SJCRH30 (cell line): ENCODE data around the gene RASSF5. TPM values are rescaled to one million over a fixed set of nuclear protein-coding genes. Genes with fewer than 3 reads are reported as not detected.
A peak's percentile ranks its signal among the peaks of the same experiment; 100 is the strongest.
"Not testable (repeated sequence)": the region's sequence is repeated elsewhere in the genome, so short reads cannot be mapped to it uniquely, and the experiment has no call there.

Experiments used
- DNase-seq, 2 experiments: peaks; one replicate each; pipeline ENCODE4 v3.0.0-alpha.2; 2015 to 2020
- H3K27ac ChIP-seq: fragments of 250-450 bp; sonication (Bioruptor Pico); 2 replicates; pipeline ENCODE4 v1.5.1; 2020; ENCODE audit warnings: mild to moderate bottlenecking, moderate library complexity
- H3K27me3 ChIP-seq: fragments of 250-450 bp; sonication (Bioruptor Pico); 2 replicates; pipeline ENCODE4 v1.5.1; 2020; ENCODE audit warnings: mild to moderate bottlenecking, moderate library complexity
- H3K36me3 ChIP-seq: fragments of 250-450 bp; sonication (Bioruptor Pico); 2 replicates; pipeline ENCODE4 v1.5.1; 2020; ENCODE audit warnings: mild to moderate bottlenecking, moderate library complexity
- H3K4me1 ChIP-seq: fragments of 250-450 bp; sonication (Bioruptor Pico); 2 replicates; pipeline ENCODE4 v1.5.1; 2020; ENCODE audit warnings: mild to moderate bottlenecking, moderate library complexity
- H3K4me3 ChIP-seq: fragments of 250-450 bp; sonication (Bioruptor Pico); 2 replicates; pipeline ENCODE4 v1.5.1; 2020; ENCODE audit warnings: mild to moderate bottlenecking, moderate library complexity
- H3K9me3 ChIP-seq: fragments of 250-450 bp; sonication (Bioruptor Pico); replicated peaks from 2 replicates; pipeline ENCODE4 v1.5.1; 2020; ENCODE audit warnings: mild to moderate bottlenecking, moderate library complexity
- total RNA-seq: library from RNA; depleted of rRNA; stranded (reverse); fragments of >200 nt; shearing (Covaris generic); gene quantifications from 2 replicates; pipeline ENCODE4 v1.2.3, GENCODE V29; 2014

Gene RASSF5
- total RNA-seq, 1 experiment from 2014 or later, result 9.5 TPM

DNA sequence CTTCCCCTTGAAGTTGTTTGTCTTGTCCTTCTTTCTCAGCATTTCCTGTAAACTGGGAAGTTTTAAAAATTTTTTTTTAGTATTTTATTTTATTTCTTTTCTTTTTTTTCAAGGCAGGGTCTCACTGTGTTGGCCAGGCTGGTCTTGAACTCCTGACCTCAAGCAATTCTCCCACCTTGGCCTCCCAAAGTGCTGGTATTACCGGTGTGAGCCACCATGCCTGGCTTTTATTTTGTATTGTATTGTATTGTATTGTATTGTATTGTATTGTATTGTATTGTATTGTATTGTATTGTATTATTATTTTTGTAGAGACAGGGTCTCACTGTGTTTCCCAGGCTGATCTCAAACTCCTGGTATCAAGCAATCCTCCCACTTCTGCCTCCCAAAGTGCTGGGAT, 23.5 kb upstream of the RASSF5 start:
- not testable (repeated sequence) for H3K9me3 ChIP-seq, H3K4me3 ChIP-seq, H3K4me1 ChIP-seq, DNase-seq, H3K27ac ChIP-seq, H3K36me3 ChIP-seq, H3K27me3 ChIP-seq

DNA sequence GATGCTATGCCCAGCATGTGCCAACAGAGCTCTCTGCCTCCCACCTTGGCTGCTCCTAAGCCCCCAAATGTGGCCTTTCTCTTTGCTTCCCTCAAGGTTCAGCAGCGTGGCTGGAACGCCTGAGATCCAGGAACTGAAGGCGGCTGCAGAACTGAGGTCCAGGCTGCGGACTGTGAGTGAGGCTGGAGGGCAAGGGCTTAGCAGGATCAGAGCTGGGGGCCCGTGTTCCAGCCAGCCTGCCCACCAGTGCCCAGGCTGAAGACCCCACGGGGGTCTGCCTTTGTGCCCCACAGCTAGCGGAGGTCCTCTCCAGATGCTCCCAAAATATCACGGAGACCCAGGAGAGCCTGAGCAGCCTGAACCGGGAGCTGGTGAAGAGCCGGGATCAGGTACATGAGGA, 22.4 kb upstream of the RASSF5 start:
- Histone ChIP-seq H3K27ac (no peak overlapping the region), H3K4me3 (no peak overlapping the region), H3K36me3 (no peaks in the 10 kb centered on the region), H3K9me3 (no peaks in the 10 kb centered on the region), H3K27me3 (no peaks in the 10 kb centered on the region), H3K4me1 (no peaks in the 10 kb centered on the region)
- no peak for DNase-seq

DNA sequence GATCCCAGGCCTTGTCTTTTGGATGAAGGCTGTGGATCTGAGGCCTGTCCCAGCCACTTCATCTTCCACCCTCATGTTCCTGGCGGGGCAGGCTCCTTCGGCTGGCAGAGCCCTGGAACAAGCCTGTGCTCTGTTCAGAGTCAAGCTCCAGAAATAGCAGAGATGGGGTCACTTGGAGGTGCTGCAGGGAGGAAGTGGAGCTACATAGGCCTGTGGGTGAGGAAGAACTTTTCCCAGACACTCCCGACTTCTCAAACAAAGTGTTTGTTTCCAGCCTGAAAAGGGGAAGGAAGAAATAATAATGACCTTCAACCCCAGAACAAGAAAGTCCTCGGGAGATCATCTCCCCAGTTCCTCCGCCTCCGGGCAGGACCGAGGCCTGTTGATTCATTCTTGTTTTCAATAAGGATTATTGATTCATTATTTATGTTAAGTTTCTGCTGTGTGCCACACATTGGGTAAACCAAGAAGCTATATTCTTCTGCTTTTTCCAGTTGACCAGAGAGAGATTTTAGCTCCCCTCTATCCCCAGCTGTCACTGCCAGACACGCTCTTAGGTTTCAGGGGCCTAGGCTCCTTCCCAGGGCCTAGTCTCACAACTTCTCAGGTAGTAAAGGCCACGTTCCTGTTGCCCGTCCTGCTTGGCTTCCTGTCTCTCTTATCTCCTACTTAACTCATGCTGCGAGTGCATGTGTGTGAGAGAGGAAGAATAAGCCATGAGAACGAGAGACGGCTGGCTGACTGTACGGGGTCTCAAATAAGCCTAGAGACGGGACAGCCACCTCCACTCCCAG, 20.1 kb upstream of the RASSF5 start:
- H3K27ac ChIP-seq, result no peak overlapping the region
- H3K4me1 ChIP-seq, result peaks cover 14% of the 10 kb centered on the region
- no peak for DNase-seq
- H3K9me3 ChIP-seq, result no peaks in the 10 kb centered on the region
- H3K27me3 ChIP-seq, result no peaks in the 10 kb centered on the region
- no peak overlapping the region for H3K4me3 ChIP-seq
- no peaks in the 10 kb centered on the region for H3K36me3 ChIP-seq

GRCh38 chr1:206487970-206488369, 19.4 kb upstream of the RASSF5 start:
- no peak for DNase-seq
- H3K27me3 ChIP-seq, result no peaks in the 10 kb centered on the region
- no peak overlapping the region for H3K27ac ChIP-seq

GRCh38 chr1:206488466-206488865, 18.9 kb upstream of the RASSF5 start:
- Histone ChIP-seq H3K27ac (no peak overlapping the region), H3K27me3 (no peaks in the 10 kb centered on the region), H3K36me3 (no peaks in the 10 kb centered on the region), H3K4me1 (peaks cover 14% of the 10 kb centered on the region), H3K9me3 (no peaks in the 10 kb centered on the region), H3K4me3 (no peak overlapping the region)
- DNase-seq, result no peak

More at GRCh38 chr1:206487970-206488369, 19.4 kb upstream of the RASSF5 start:
- Histone ChIP-seq H3K9me3 (no peaks in the 10 kb centered on the region), H3K4me1 (peaks cover 14% of the 10 kb centered on the region), H3K36me3 (no peaks in the 10 kb centered on the region), H3K4me3 (no peak overlapping the region)

DNA sequence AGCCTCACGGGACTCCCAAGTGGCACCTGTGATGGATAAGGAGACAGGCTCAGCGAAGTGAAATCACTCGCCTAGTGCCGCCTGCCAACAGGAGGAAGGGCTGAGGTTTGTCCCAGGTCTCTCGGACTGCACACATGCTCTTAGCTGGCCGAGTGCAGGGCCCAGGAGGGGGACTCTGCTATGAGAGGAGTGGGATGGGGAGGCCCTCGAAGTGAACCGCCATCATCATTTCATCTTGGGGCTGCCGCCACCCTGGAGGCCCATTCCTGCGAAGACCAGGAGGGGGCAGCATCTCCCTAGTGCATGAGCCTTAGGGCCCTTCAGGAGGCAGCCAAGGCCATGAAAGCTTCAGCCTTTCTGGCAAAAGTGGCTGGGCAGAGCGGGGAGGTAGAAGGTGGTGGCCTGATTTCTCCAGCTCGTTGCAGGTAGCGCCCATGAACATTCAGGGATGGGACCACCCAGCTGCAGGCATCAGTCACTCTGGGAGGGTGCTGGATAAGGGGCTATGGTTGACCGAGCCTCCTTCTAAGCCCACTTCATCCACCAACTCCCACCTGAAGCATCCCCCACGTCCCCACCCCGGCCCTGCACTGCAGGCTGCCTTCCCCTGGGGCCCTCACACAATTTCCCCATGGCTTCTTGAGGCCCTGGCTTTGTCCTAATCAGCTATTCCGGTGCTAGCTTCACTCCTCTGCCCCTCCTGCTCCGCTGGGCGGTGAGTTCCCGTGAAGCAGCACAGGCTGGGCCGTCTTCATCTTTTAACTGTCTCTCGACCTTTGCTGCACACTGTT, 17.2 kb upstream of the RASSF5 start:
- Histone ChIP-seq H3K9me3 (no peaks in the 10 kb centered on the region), H3K36me3 (no peaks in the 10 kb centered on the region), H3K27ac (no peak overlapping the region), H3K27me3 (no peaks in the 10 kb centered on the region), H3K4me3 (peak overlapping the region; percentile 1), H3K4me1 (peaks cover 17% of the 10 kb centered on the region)
- DNase-seq, result peak; percentile 85 to 94

DNA sequence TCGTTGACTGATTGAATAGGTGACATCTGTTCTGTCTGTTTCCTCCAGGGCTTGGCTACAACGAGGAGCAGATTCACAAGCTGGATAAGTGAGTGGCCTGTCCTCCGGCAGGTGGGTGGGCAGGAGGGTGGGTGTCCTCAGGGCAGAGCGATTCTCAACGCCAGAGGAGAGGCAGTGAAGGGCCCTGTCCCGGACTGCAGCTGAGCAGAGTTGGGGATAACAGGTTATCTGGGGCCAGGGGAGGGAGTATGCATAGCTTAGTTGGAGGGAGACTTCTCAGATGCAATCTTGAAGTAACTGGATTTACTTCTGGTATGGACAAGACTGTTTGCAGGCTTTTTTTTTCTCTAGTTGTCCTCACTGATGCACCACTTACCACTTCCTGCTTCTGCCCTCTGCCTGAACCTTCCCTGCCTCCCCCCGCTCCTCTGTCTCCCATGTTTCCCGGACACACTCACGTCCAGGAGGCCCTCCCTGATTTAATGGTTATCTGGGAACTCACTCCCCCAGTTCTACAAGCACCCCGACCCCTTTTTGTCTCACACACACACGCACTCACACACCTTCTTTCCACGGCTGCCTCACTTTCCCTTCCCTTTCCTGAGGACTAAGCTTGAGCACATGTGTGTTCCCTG, 16.4 kb upstream of the RASSF5 start:
- DNase-seq, result peak; percentile 45 to 57
- Histone ChIP-seq H3K27me3 (no peaks in the 10 kb centered on the region), H3K9me3 (no peaks in the 10 kb centered on the region), H3K4me1 (peaks cover 23% of the 10 kb centered on the region), H3K27ac (no peak overlapping the region), H3K36me3 (no peaks in the 10 kb centered on the region), H3K4me3 (peak overlapping the region; percentile 1)

GRCh38 chr1:206491616-206492015, 15.7 kb upstream of the RASSF5 start:
- Histone ChIP-seq H3K27ac (no peak overlapping the region), H3K4me1 (peaks cover 29% of the 10 kb centered on the region), H3K4me3 (no peak overlapping the region), H3K9me3 (no peaks in the 10 kb centered on the region), H3K27me3 (no peaks in the 10 kb centered on the region), H3K36me3 (no peaks in the 10 kb centered on the region)
- DNase-seq, result no peak

GRCh38 chr1:206492589-206492988, 14.7 kb upstream of the RASSF5 start:
- Histone ChIP-seq H3K9me3 (no peaks in the 10 kb centered on the region), H3K4me1 (peaks cover 30% of the 10 kb centered on the region), H3K27ac (no peak overlapping the region), H3K27me3 (no peaks in the 10 kb centered on the region), H3K36me3 (no peaks in the 10 kb centered on the region), H3K4me3 (no peak overlapping the region)
- DNase-seq, result no peak

GRCh38 chr1:206493279-206493678, 14.1 kb upstream of the RASSF5 start:
- no peaks in the 10 kb centered on the region for H3K27me3 ChIP-seq
- H3K36me3 ChIP-seq, result no peaks in the 10 kb centered on the region
- no peak for DNase-seq
- H3K27ac ChIP-seq, result no peak overlapping the region
- H3K9me3 ChIP-seq, result no peaks in the 10 kb centered on the region
- H3K4me1 ChIP-seq, result peaks cover 30% of the 10 kb centered on the region
- no peak overlapping the region for H3K4me3 ChIP-seq

DNA sequence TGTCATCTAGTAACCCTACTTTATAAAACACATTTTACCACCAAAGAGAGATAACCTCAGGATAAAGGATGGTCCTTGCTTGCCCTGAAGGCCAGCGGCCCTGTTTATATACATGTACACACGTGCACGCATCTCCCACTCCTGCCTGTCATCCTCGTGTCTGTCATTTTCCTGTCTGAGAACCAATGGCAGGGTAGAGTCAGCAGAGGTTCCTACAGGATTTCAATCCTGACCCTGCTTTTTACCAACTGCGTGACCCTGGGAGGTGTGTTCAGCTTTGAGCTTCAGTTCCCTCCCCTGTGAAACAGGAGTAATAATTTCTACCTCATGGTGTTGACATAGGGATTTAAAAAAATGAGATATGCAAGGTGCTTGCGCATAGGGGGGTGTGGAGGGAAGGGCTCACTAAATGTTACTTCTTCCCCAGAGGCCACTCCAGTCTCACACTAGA, 12.3 kb upstream of the RASSF5 start:
- peaks cover 30% of the 10 kb centered on the region for H3K4me1 ChIP-seq
- no peaks in the 10 kb centered on the region for H3K36me3 ChIP-seq
- H3K27me3 ChIP-seq, result no peaks in the 10 kb centered on the region
- no peak overlapping the region for H3K4me3 ChIP-seq
- H3K27ac ChIP-seq, result no peak overlapping the region
- DNase-seq, result no peak
- no peaks in the 10 kb centered on the region for H3K9me3 ChIP-seq

DNA sequence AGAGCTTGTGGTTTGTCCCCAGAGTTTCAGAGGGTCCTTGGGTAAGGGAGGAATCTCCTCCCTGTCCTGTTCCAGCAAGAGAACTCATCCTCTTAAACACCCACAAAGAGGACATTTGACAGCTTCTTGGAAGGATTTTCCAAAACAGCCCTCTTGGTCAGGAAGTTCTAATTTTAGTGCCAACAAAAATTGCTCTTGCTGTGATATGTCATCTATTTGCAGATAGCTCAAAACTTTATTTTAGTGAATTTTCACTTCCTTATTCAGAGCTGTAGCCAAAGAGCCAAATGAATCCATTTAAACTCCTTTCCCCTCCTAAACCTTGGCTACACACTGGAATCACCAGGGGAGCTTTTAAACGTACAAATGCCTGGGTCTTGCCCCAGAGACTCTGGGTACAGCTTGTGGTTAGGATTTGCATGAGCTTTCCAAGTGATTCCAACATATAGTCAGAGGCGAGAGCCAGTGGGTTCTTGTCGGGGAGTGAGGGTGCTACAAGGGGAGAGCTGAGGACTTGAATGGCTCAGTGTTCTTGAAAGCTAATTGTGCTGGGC, 11.8 kb upstream of the RASSF5 start:
- DNase-seq, result no peak
- Histone ChIP-seq H3K27ac (no peak overlapping the region), H3K36me3 (no peaks in the 10 kb centered on the region), H3K9me3 (no peaks in the 10 kb centered on the region), H3K27me3 (no peaks in the 10 kb centered on the region), H3K4me1 (peaks cover 26% of the 10 kb centered on the region), H3K4me3 (no peak overlapping the region)

DNA sequence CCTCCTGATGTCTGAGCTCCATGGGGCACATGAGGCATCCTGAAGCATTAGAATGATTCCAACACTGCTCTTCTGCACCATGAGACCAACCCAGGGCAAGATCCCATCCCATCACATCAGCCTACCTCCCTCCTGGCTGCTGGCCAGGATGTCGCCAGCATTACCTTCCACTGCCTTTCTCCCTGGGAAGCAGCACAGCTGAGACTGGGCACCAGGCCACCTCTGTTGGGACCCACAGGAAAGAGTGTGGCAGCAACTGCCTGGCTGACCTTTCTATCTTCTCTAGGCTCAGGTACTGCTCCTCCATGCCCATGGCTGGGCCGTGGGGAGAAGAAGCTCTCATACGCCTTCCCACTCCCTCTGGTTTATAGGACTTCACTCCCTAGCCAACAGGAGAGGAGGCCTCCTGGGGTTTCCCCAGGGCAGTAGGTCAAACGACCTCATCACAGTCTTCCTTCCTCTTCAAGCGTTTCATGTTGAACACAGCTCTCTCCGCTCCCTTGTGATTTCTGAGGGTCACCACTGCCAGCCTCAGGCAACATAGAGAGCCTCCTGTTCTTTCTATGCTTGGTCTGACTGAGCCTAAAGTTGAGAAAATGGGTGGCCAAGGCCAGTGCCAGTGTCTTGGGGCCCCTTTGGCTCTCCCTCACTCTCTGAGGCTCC, 11.1 kb upstream of the RASSF5 start:
- Histone ChIP-seq H3K27ac (no peak overlapping the region), H3K4me3 (no peak overlapping the region), H3K27me3 (no peaks in the 10 kb centered on the region), H3K36me3 (no peaks in the 10 kb centered on the region), H3K4me1 (peaks cover 26% of the 10 kb centered on the region), H3K9me3 (no peaks in the 10 kb centered on the region)
- no peak for DNase-seq

DNA sequence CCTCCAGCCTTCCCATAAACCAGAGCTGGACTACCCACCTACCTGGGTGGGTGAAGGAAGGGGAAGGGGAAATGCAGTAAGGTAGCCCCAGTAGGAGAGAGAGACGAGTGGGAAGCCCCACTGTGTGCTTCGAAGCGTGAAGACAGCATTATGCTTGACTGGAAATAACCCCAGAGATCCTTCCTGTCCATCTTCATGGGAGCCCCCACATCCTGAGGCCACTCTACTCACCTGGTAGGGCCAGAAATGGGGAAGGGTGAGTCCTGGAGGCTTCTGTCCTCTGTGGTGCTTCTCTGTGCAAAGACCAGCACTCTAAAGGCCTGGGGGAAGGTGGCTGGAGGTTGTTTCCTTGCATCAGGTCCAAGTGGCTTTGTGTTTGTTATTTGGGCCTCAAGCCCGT, 10.0 kb upstream of the RASSF5 start:
- H3K4me3 ChIP-seq, result no peak overlapping the region
- no peaks in the 10 kb centered on the region for H3K9me3 ChIP-seq
- no peaks in the 10 kb centered on the region for H3K36me3 ChIP-seq
- no peak for DNase-seq
- peaks cover 31% of the 10 kb centered on the region for H3K4me1 ChIP-seq
- no peak overlapping the region for H3K27ac ChIP-seq
- no peaks in the 10 kb centered on the region for H3K27me3 ChIP-seq
